ENCODE results near the gene KRT78. TPM values are rescaled to one million over a fixed set of nuclear protein-coding genes. Genes with fewer than 3 reads are reported as not detected.
A peak's percentile ranks its signal among the peaks of the same experiment; 100 is the strongest.

Gene KRT78
- total and polyA plus RNA-seq, 4 donors, result 0.06 TPM; not detected in 3

- TF ChIP-seq EGR1 (IDR thresholded peaks at IDR 0.05; ENCODE audit: low read depth in 2 of 2), result no peak
- no peak for TF ChIP-seq CTCF (IDR thresholded peaks at IDR 0.05; ENCODE audit: low read depth, low read length, missing input control)
These were observed 57.3 kb downstream of the KRT78 start (continued) for GRCh38 chr12:52791271-52792184.

GRCh38 chr12:52790427-52791270 is 58.1 kb downstream of the KRT78 start:
- WGBS, result 62% methylated on average over 19 of the region's 19 CpGs
- no peak overlapping the region for H3K4me3 ChIP-seq (ENCODE audit: low read depth in 1 of 3, low read length in 3 of 3)

GRCh38 chr12:52789637-52790426 is 59.0 kb downstream of the KRT78 start:
- 27% methylated on average over 50 of the region's 50 CpGs for WGBS
- Histone ChIP-seq H3K4me1 (ENCODE audit: control insufficient read depth in 4 of 4, insufficient read depth in 4 of 4, low read length in 3 of 4) (no peaks in the 10 kb centered on the region), H3K36me3 (ENCODE audit: control insufficient read depth in 4 of 4, insufficient read depth in 3 of 4, low read depth in 1 of 4, low read length in 3 of 4) (no peaks in the 10 kb centered on the region), H3K9me3 (ENCODE audit: control insufficient read depth in 4 of 4, low read length in 3 of 4) (no peaks in the 10 kb centered on the region), H3K9ac (ENCODE audit: low read depth in 1 of 2, low read length in 2 of 2) (no peak overlapping the region), H3K27ac (ENCODE audit: low read depth in 1 of 2, low read length in 2 of 2) (no peak overlapping the region), H3K4me3 (ENCODE audit: low read depth in 1 of 3, low read length in 3 of 3) (no peak overlapping the region), H3K27me3 (ENCODE audit: control insufficient read depth in 4 of 4, insufficient read depth in 4 of 4, low read length in 3 of 4) (peaks cover 0 to 2% (median 0%) of the 10 kb centered on the region in 4 donors)
- TF ChIP-seq REST (IDR thresholded peaks at IDR 0.05) (no peak), HNF4A (conservative IDR thresholded peaks at IDR 0.05) (no peak), SP1 (IDR thresholded peaks at IDR 0.05) (no peak), FOXA1 (IDR thresholded peaks at IDR 0.05) (no peak), MAX (IDR thresholded peaks at IDR 0.05) (no peak)
- peak; percentile 48 for DNase-seq (ENCODE audit: low spot score)

More at GRCh38 chr12:52790427-52791270, 58.1 kb downstream of the KRT78 start:
- Histone ChIP-seq H3K27ac (ENCODE audit: low read depth in 1 of 2, low read length in 2 of 2) (no peak overlapping the region), H3K36me3 (ENCODE audit: control insufficient read depth in 4 of 4, insufficient read depth in 3 of 4, low read depth in 1 of 4, low read length in 3 of 4) (no peaks in the 10 kb centered on the region), H3K27me3 (ENCODE audit: control insufficient read depth in 4 of 4, insufficient read depth in 4 of 4, low read length in 3 of 4) (peaks cover 0 to under 1% (median 0%) of the 10 kb centered on the region in 4 donors), H3K9me3 (ENCODE audit: control insufficient read depth in 4 of 4, low read length in 3 of 4) (no peaks in the 10 kb centered on the region), H3K9ac (ENCODE audit: low read depth in 1 of 2, low read length in 2 of 2) (no peak overlapping the region), H3K4me1 (ENCODE audit: control insufficient read depth in 4 of 4, insufficient read depth in 4 of 4, low read length in 3 of 4) (no peaks in the 10 kb centered on the region)
- TF ChIP-seq MAX (IDR thresholded peaks at IDR 0.05), result no peak
- TF ChIP-seq GABPA (IDR thresholded peaks at IDR 0.05 in 1 of 2, conservative IDR thresholded peaks at IDR 0.05 in 1 of 2), result no peak
- no peak for TF ChIP-seq NR2F2 (IDR thresholded peaks at IDR 0.05)
- DNase-seq (ENCODE audit: low spot score), result no peak
